CD14-positive monocyte (primary cell): ENCODE measurements around the gene FGF4. TPM values are rescaled to one million over a fixed set of nuclear protein-coding genes. Genes with fewer than 3 reads are reported as not detected.
A peak's percentile ranks its signal among the peaks of the same experiment; 100 is the strongest.

Experiments used
- DNase-seq, 3 donors: peaks; one replicate each; pipeline ENCODE4 v3.0.0-alpha.2; 2011 to 2022
- H2AFZ ChIP-seq: 2 replicates; pipeline ENCODE4 v1.6.0; 2012; ENCODE audit warnings: mild to moderate bottlenecking, low read depth, low read length, inconsistent platforms; ENCODE audit not compliant: insufficient read depth, poor library complexity, severe bottlenecking
- H3K27ac ChIP-seq, 2 donors: 1 replicate in 1 of 2; 2 replicates in 1 of 2; pipeline ENCODE4 v1.5.1; 2012 to 2013; ENCODE audit warnings: low read length in 2 of 2, control low read depth in 1 of 2, inconsistent platforms in 1 of 2, low read depth in 1 of 2, mild to moderate bottlenecking in 1 of 2
- H3K27me3 ChIP-seq, 2 donors: one replicate each; pipeline versions ENCODE4 v1.6.0 to v1.6.1; 2011 to 2013; ENCODE audit warnings: low read length in 2 of 2; ENCODE audit not compliant: control insufficient read depth in 2 of 2, insufficient read depth in 2 of 2
- H3K36me3 ChIP-seq, 2 donors: replicated peaks in 1 of 2; 1 replicate in 1 of 2; 2 replicates in 1 of 2; pipeline versions ENCODE4 v1.5.1 to v1.6.1; 2012 to 2013; ENCODE audit warnings: low read length in 2 of 2, control low read depth in 1 of 2, inconsistent platforms in 1 of 2, mild to moderate bottlenecking in 1 of 2; ENCODE audit not compliant: insufficient read depth in 2 of 2, control insufficient read depth in 1 of 2
- H3K4me1 ChIP-seq, 2 donors: 1 replicate in 1 of 2; 2 replicates in 1 of 2; pipeline versions ENCODE4 v1.5.1 to v1.6.1; 2012 to 2013; ENCODE audit warnings: low read length in 2 of 2, control low read depth in 1 of 2, inconsistent platforms in 1 of 2, mild to moderate bottlenecking in 1 of 2, moderate library complexity in 1 of 2; ENCODE audit not compliant: insufficient read depth in 2 of 2, control insufficient read depth in 1 of 2
- H3K4me2 ChIP-seq: replicated peaks from 2 replicates; pipeline ENCODE3; 2012; ENCODE audit warnings: low read length, moderate library complexity, mild to moderate bottlenecking; ENCODE audit not compliant: poor library complexity, severe bottlenecking; ENCODE audit errors: extremely low read depth
- H3K4me3 ChIP-seq, 3 experiments: fragments of 200-600 bp in 1 of 3; sonication (generic) in 1 of 3; replicated peaks in 1 of 3; 1 replicate in 2 of 3; 2 replicates in 1 of 3; pipeline ENCODE4 v1.5.1; 2011 to 2013; ENCODE audit warnings: low read length in 3 of 3, mild to moderate bottlenecking in 3 of 3, control low read depth in 2 of 3, low read depth in 2 of 3, inconsistent platforms in 1 of 3, moderate library complexity in 1 of 3
- H3K79me2 ChIP-seq: 2 replicates; pipeline ENCODE4 v1.6.0; 2012; ENCODE audit warnings: mild to moderate bottlenecking, control low read depth, inconsistent platforms, low read length, moderate library complexity; ENCODE audit not compliant: insufficient read depth
- H3K9ac ChIP-seq: 2 replicates; pipeline ENCODE4 v1.6.0; 2017; ENCODE audit warnings: low read length, mild to moderate bottlenecking; ENCODE audit not compliant: insufficient read depth, poor library complexity, severe bottlenecking
- H3K9me3 ChIP-seq, 2 donors: replicated peaks in 1 of 2; 1 replicate in 1 of 2; 2 replicates in 1 of 2; pipeline versions ENCODE4 v1.5.1 to v1.6.1; 2012 to 2013; ENCODE audit warnings: low read length in 2 of 2, control low read depth in 1 of 2; ENCODE audit not compliant: control insufficient read depth in 1 of 2, insufficient read depth in 1 of 2
- H4K20me1 ChIP-seq: 2 replicates; pipeline ENCODE4 v1.6.0; 2012; ENCODE audit warnings: mild to moderate bottlenecking, low read length, control low read depth, moderate library complexity; ENCODE audit not compliant: insufficient read depth
- H3K27ac Mint-ChIP-seq, 7 donors: one replicate each; pipeline ENCODE4 v1.8.0; 2020; ENCODE audit warnings: mild to moderate bottlenecking in 7 of 7, mixed read lengths in 7 of 7, moderate library complexity in 6 of 7, inconsistent platforms in 2 of 7
- H3K27me3 Mint-ChIP-seq, 3 donors: one replicate each; pipeline ENCODE4 v1.8.0; 2021 to 2022; ENCODE audit warnings: low read depth in 3 of 3, mild to moderate bottlenecking in 3 of 3, mixed read lengths in 3 of 3, moderate library complexity in 3 of 3, inconsistent platforms in 1 of 3
- H3K36me3 Mint-ChIP-seq, 2 donors: one replicate each; pipeline ENCODE4 v1.8.0; 2020; ENCODE audit warnings: mixed read lengths in 2 of 2, inconsistent platforms in 1 of 2, mild to moderate bottlenecking in 1 of 2
- H3K4me1 Mint-ChIP-seq: one replicate; pipeline ENCODE4 v1.8.0; 2020; ENCODE audit warnings: mild to moderate bottlenecking, mixed read lengths
- H3K4me3 Mint-ChIP-seq, 2 donors: one replicate each; pipeline ENCODE4 v1.8.0; 2020; ENCODE audit warnings: mild to moderate bottlenecking in 2 of 2, mixed read lengths in 2 of 2, moderate library complexity in 1 of 2
- H3K9me3 Mint-ChIP-seq, 7 donors: one replicate each; pipeline ENCODE4 v1.8.0; 2020 to 2022; ENCODE audit warnings: mixed read lengths in 7 of 7, mild to moderate bottlenecking in 6 of 7, moderate library complexity in 6 of 7, inconsistent platforms in 2 of 7
- CTCF ChIP-seq: fragments of 200-600 bp; IDR thresholded peaks from one replicate; pipeline ENCODE4 v1.8.0; 2022; ENCODE audit warnings: antibody characterized with exemption, mild to moderate bottlenecking
- WGBS: methylation state at CpG from one replicate; pipeline ENCODE4 v1.1.5; 2013; ENCODE audit warnings: missing lambda C conversion rate; ENCODE audit not compliant: insufficient coverage; 5-methylcytosine and 5-hydroxymethylcytosine counted together
- intact Hi-C, 2 donors: fragments of 100-400 bp; cut with micrococcal nuclease; formaldehyde crosslinking; loops; one replicate each; pipeline versions ENCODE4 v1.15.0 to v1.15.1; 2023
- polyA plus RNA-seq, 3 donors: library from polyadenylated mRNA; depleted of rRNA in 1 of 3; unstranded in 2 of 3; stranded (reverse) in 1 of 3; fragments of 300-500 nt in 2 of 3; fragments of >200 nt in 1 of 3; fragmentation: Illumina TruSeq in 2 of 3; gene quantifications; 1 replicate in 2 of 3; 2 replicates in 1 of 3; pipeline ENCODE4 v1.2.3, GENCODE V29; 2012 to 2021

The FGF4 gene
- polyA plus RNA-seq, 3 donors = not detected

- no peak overlapping the region for H3K27ac Mint-ChIP-seq
- no peaks in the 10 kb centered on the region for H3K36me3 Mint-ChIP-seq
- no peak for TF ChIP-seq CTCF
- H3K9ac ChIP-seq = no peak overlapping the region
- H3K27me3 Mint-ChIP-seq = peaks cover 43 to 66% (median 62%) of the 10 kb centered on the region in 3 donors
- 88% methylated on average over 5 of the region's 5 CpGs for WGBS
- no peaks in the 10 kb centered on the region for H3K4me1 ChIP-seq
- no peak overlapping the region for H3K4me3 ChIP-seq
- H3K9me3 Mint-ChIP-seq = peaks cover 0 to 5% (median 0%) of the 10 kb centered on the region in 7 donors
- no peaks in the 10 kb centered on the region for H3K79me2 ChIP-seq
- H3K4me2 ChIP-seq = no peak overlapping the region
- peaks cover 6 to 49% of the 10 kb centered on the region in 2 donors for H3K27me3 ChIP-seq
- peak overlapping the region in 1 of 2 donors; percentile 55 for H3K4me3 Mint-ChIP-seq
- no peaks in the 10 kb centered on the region for H3K36me3 ChIP-seq
- H2AFZ ChIP-seq = no peak overlapping the region
- H4K20me1 ChIP-seq = no peaks in the 10 kb centered on the region
- DNase-seq = no peak
- no peaks in the 10 kb centered on the region for H3K9me3 ChIP-seq
- H3K4me1 Mint-ChIP-seq = no peaks in the 10 kb centered on the region
- H3K27ac ChIP-seq = no peak overlapping the region
- intact Hi-C loops = no loop called here
Measured at GRCh38 chr11:69820441-69820840, 45.3 kb upstream of the FGF4 start.

- H3K4me3 Mint-ChIP-seq = peak overlapping the region in 1 of 2 donors; percentile 83
- H3K36me3 ChIP-seq = no peaks in the 10 kb centered on the region
Measured at GRCh38 chr11:69819541-69820070, 44.5 kb upstream of the FGF4 start.

More at GRCh38 chr11:69819541-69820070, 44.5 kb upstream of the FGF4 start:
- Histone ChIP-seq H3K9me3 (no peaks in the 10 kb centered on the region), H3K4me1 (no peaks in the 10 kb centered on the region), H4K20me1 (no peaks in the 10 kb centered on the region), H3K4me3 (no peak overlapping the region), H2AFZ (no peak overlapping the region), H3K27me3 (peaks cover 6 to 50% of the 10 kb centered on the region in 2 donors), H3K4me2 (no peak overlapping the region), H3K27ac (no peak overlapping the region), H3K9ac (no peak overlapping the region), H3K79me2 (no peaks in the 10 kb centered on the region)
- Mint-ChIP-seq H3K9me3 (peaks cover 0 to 5% (median 0%) of the 10 kb centered on the region in 7 donors), H3K27ac (peak overlapping the region in 2 of 7 donors; percentile 27 to 53), H3K36me3 (no peaks in the 10 kb centered on the region), H3K27me3 (peaks cover 46 to 69% (median 61%) of the 10 kb centered on the region in 3 donors), H3K4me1 (no peaks in the 10 kb centered on the region)
- intact Hi-C loops = no loop called here
- no peak for TF ChIP-seq CTCF
- WGBS = 3% methylated on average over 40 of the region's 40 CpGs
- DNase-seq = no peak
